NCI-H774 (cell line): ENCODE results near the gene SEMA6C.

Source experiments
- DNase-seq: peaks from one replicate; lab custom pipeline; 2025; lab: John Stamatoyannopoulos, UW

Gene SEMA6C

DNA sequence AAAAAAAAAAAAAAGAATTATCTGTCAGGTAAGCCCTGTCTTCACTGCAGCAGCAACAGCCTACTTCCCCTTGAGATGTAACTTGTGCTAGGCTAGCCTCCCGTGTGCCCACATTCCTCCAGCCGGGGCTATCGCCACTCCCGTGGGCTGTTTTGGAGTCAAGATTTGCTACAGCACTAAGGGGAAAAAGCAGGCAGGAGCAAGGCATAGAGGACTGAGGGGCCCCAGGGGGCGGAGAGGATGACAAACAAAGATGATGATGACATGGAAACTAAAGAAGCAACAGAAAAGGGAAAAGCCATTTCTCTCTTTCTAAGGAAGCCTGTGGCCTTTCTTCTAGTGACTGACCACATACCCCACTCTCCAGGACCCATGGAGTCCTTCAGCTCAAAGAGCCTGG is 11.9 kb upstream of the SEMA6C start:
- DNase-seq, result no peak

DNA sequence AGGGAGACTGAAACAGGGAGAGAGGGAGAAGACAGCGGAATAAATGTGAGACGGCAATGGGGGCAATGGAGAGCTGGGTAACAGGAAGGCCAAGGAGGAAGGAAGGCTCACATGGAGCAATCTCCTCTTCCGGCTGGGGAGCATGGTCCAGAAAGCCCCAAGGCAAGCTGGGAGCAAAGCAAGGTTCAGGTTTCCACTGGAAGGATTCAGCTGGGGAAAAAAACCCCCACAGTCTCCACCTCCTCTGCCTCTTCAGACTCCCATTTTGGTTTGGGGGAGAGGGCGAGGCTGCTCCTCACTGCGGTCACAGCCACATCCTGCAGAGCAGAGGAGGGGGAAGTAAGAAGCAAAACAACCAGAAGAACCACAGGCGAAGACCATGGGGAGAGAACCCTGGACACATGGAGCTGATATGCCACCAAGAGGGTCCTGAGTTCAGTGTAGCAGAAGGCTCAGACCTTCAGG is 10.7 kb upstream of the SEMA6C start:
- no peak for DNase-seq

- no peak for DNase-seq
These were observed 10.0 kb upstream of the SEMA6C start, which contains the start of gene TNFAIP8L2 for GRCh38 chr1:151156515-151156819. Gene TNFAIP8L2 (plus strand): TSS chr1:151156649. CDS start chr1:151158698, 2,049 bp downstream.

GRCh38 chr1:151147665-151148064 is 1.2 kb upstream of the SEMA6C start:
- no peak for DNase-seq

GRCh38 chr1:151147132-151147503 is 687 bp upstream of the SEMA6C start:
- DNase-seq, result no peak

DNA sequence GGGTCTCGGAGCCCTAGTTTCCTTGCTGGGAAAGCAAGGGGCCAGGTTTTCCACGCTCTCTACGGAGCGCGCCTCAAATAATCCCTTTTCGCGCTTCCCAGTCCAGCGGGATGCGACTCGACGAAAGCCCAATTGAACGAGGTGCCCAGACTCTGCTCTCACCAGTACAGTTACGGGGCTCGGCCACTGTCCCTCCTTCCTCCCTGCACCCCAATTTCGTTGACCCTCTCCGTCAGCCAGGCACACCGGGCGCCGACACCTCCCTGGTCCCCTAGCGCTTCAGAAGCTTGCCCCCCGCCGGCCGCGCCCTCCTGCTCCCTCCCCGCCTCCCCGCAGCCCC is 389 bp downstream of the SEMA6C start:
- DNase-seq, result no peak

- DNase-seq, result no peak
These were observed 943 bp downstream of the SEMA6C start for GRCh38 chr1:151145304-151146071.

- no peak for DNase-seq
These were observed 1.7 kb downstream of the SEMA6C start for GRCh38 chr1:151144474-151145303.

- DNase-seq, result no peak
These were observed 2.4 kb downstream of the SEMA6C start for GRCh38 chr1:151143986-151144385.

DNA sequence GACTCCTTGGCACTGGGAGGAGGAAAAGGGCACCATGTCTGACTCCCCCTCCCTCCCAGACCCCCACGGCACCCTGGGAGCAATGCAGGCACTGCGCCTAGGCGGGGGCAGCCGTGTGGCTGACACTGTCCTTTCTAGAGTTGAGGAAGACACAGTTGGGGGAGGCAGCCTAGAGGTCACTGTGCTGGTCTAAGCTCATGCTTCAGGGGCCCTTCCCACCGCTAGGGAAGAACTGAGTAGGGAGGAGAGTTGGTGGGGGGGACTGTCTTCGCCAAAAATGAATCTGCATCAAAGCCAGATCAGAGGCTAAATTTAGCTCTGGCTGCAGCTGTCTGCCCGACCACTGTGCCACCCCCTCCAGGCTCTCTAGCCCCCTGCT is 3.4 kb downstream of the SEMA6C start:
- no peak for DNase-seq

GRCh38 chr1:151142411-151143056 is 3.9 kb downstream of the SEMA6C start:
- DNase-seq, result no peak

GRCh38 chr1:151137789-151138188 is 8.6 kb downstream of the SEMA6C start:
- no peak for DNase-seq

DNA sequence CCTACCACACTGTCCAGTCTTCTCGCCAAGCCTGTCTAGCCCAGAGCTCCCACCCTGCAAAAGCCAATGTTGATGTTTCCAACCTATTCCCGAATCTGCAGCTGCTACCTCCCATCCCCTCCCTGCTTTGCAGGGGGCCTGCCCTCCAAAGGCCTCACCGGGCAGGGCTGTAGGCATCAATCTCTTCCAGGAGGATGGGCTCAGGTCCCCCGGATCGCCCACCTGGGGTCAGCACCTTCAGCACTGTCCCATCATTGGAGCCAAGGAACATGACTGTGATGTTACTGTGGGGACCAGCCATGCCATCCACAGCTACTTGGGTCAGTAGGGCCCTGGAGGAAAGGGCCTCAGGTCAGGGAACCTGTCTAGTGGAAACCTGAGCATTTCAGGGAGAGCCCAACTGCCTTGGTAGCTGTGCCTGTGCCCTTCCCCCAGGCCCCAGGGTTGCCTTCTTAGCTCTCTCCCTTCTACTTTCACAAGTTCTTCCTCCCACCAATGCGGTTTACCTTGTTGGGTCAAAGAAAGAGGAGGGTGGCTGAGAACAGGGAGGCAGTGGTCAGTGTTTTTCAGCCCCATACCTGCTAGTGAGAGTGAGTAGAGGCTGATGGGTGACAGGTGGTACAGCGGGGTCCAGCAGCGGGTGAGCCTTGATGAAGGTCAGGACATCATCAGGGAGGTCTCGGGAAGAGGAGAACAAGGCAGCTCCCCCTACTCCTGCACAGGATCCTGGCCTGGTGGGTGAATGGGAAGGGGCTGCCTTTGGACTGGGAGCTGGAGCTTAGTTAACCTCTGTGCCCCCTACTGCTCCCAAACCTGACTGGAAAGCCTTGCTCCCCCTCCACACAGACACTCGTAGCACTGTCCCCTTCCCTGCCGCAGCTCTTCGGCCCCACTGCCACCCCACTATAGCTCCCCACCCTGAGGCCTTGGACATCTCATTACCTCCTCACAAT is 10.7 kb downstream of the SEMA6C start:
- DNase-seq, result no peak

DNA sequence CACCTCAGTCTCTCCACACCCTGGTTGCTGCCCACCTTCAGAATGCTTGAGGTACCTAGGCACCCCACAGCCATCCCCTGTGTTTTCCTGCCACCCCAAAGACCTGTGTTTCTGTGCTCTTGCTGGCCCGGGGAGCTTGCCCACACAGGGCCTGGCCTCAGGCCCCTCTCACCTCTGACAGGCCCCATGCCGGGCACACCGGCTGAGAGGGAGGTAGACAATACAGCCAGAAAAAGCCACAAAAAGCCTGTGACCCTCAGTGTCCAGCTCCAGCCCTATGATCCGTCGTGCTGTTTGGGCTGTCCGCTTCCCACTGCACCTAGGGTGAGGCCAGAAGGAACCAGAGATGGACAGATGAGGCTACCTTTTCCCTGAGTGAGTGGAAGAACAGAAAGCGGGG is 11.4 kb downstream of the SEMA6C start:
- no peak for DNase-seq

- DNase-seq, result peak; percentile 15
These were observed 12.0 kb downstream of the SEMA6C start for GRCh38 chr1:151134396-151134795.

GRCh38 chr1:151133018-151133806 is 13.2 kb downstream of the SEMA6C start:
- no peak for DNase-seq

DNA sequence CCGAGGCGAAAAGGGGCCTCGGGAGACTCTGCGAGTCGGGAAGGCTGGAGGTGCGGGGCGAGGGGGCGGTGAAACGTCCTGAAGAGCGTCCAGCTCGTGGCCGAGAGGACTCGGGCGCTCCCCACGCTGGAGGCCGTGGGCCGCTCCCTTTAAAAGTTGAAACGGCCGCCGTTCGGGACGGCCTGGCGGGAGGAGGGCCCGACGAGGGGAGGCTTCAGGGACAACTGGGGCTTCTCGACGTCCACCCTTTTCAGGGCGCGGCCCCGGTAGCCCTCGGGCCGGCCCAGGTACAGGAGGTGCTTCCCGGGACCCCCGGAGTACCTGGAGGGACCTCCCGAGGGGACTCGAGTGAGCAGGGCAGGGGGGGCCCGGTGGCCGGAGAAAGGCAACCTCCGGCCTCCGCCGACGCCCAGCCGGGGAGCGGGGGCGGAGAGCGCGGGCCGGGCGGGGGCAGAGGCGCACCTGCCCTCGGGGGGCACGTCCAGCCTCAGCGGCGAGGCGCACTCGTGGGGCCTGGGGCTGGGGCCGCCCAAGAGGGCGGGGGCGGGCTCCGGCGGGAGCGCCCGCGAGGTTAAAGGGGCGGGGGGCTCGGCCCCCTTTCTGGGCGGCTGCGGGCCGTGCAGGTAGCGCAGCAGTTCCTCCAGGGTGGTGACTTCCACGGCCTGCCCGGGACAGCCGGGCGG is 14.0 kb downstream of the SEMA6C start:
- no peak for DNase-seq

GRCh38 chr1:151131701-151132334 is 14.6 kb downstream of the SEMA6C start:
- no peak for DNase-seq

GRCh38 chr1:151130987-151131586 is 15.3 kb downstream of the SEMA6C start:
- peak; percentile 13 for DNase-seq

GRCh38 chr1:151128800-151129199 is 17.6 kb downstream of the SEMA6C start:
- DNase-seq, result no peak
